ENCODE data around the gene LIMS1.

The LIMS1 gene

DNA sequence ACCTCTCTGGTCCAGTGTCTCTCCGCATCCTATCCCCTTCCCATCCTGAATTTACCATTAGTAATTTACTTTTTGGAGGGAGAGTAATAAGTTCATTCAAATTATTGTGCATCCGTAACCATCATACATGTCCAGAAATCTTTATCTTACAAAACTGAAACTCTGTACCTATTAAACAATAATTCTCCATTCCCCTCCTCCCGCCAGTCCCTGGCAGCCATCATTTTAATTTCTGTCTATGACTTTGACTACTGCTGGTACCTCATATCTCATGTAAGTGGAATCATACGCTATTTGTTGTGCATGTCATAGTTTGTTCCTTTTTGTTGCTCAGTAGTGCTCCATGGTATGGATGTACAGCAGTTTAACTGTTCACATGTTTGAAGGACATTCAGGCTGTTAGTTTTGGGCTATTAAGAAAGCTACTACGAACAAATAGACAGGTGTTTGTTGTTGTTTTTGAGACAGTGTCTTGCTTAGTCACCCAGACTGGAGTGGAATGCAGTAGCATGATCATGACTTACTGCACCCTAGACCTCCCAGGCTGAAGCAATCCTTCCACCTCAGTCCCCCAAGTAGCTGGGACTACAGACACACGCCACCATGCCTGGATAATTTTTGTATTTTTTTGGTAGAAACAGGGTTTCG lies 2.0 kb downstream of the LIMS1 start:
- no peak for TF ChIP-seq EZH2phosphoT487 (conservative IDR thresholded peaks at IDR 0.05; ENCODE audit: low read length)
- TF ChIP-seq, protein P1, sequence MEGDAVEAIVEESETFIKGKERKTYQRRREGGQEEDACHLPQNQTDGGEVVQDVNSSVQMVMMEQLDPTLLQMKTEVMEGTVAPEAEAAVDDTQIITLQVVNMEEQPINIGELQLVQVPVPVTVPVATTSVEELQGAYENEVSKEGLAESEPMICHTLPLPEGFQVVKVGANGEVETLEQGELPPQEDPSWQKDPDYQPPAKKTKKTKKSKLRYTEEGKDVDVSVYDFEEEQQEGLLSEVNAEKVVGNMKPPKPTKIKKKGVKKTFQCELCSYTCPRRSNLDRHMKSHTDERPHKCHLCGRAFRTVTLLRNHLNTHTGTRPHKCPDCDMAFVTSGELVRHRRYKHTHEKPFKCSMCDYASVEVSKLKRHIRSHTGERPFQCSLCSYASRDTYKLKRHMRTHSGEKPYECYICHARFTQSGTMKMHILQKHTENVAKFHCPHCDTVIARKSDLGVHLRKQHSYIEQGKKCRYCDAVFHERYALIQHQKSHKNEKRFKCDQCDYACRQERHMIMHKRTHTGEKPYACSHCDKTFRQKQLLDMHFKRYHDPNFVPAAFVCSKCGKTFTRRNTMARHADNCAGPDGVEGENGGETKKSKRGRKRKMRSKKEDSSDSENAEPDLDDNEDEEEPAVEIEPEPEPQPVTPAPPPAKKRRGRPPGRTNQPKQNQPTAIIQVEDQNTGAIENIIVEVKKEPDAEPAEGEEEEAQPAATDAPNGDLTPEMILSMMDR (IDR thresholded peaks at IDR 0.05; ENCODE audit: insufficient read depth, low read length, poor library complexity, severe bottlenecking): no peak
- Histone ChIP-seq H2AFZ (ENCODE audit: low read depth, low read length, severe bottlenecking) (no peak overlapping the region), H3K9me2 (replicated peaks; ENCODE audit: insufficient read depth, low read length) (no peaks in the 10 kb centered on the region), H3F3A (ENCODE audit: insufficient read depth) (no peaks in the 10 kb centered on the region; the same call in 1 of the 2 replicates), H4K20me1 (ENCODE audit: low read depth, low read length) (peaks cover 11% of the 10 kb centered on the region), H3K79me2 (ENCODE audit: insufficient read depth, low read length) (peaks cover 39% of the 10 kb centered on the region), H3K9ac (ENCODE audit: low read length) (no peak overlapping the region), H3K36me3 (ENCODE audit: low read length) (no peaks in the 10 kb centered on the region), H3K4me3 (ENCODE audit: insufficient read depth, low read length, poor library complexity, severe bottlenecking) (no peak overlapping the region), H3K27ac (ENCODE audit: low read depth, low read length) (no peak overlapping the region), H3K9me3 (ENCODE audit: insufficient read depth, low read length) (no peaks in the 10 kb centered on the region), H3K4me2 (ENCODE audit: low read depth, low read length, poor library complexity, severe bottlenecking) (peak overlapping the region; percentile 85), H3K27me3 (ENCODE audit: low read length) (no peaks in the 10 kb centered on the region)

DNA sequence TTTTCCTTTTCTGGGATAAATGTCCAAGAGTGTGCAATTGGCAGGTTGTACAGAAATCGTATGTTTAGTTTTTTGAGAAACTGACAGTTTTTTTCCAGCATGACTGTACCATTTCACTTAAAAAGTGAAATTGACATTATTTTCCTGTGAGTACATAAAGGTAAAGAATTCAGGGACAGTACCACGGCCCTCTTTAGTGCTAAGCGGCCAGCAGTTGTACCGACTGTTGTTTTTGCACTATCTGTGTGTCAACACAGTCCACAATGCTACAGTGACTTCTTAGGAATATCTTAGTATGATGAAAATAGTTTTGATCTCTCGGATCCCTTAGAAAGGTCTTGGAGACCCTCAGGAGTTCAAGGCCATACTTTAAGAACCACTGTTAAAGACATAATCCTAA lies 2.6 kb downstream of the LIMS1 start:
- Histone ChIP-seq H3K9ac (ENCODE audit: low read length) (no peak overlapping the region), H3K79me2 (ENCODE audit: insufficient read depth, low read length) (peaks cover 39% of the 10 kb centered on the region), H3K27me3 (ENCODE audit: low read length) (no peaks in the 10 kb centered on the region), H3K36me3 (ENCODE audit: low read length) (no peaks in the 10 kb centered on the region), H3K27ac (ENCODE audit: low read depth, low read length) (no peak overlapping the region), H3K4me3 (ENCODE audit: insufficient read depth, low read length, poor library complexity, severe bottlenecking) (no peak overlapping the region), H3F3A (ENCODE audit: insufficient read depth) (no peaks in the 10 kb centered on the region; the same call in 1 of the 2 replicates), H4K20me1 (ENCODE audit: low read depth, low read length) (peaks cover 11% of the 10 kb centered on the region), H3K4me2 (ENCODE audit: low read depth, low read length, poor library complexity, severe bottlenecking) (no peak overlapping the region), H3K9me2 (replicated peaks; ENCODE audit: insufficient read depth, low read length) (no peaks in the 10 kb centered on the region), H2AFZ (ENCODE audit: low read depth, low read length, severe bottlenecking) (no peak overlapping the region), H3K9me3 (ENCODE audit: insufficient read depth, low read length) (no peaks in the 10 kb centered on the region)
- TF ChIP-seq EZH2phosphoT487 (conservative IDR thresholded peaks at IDR 0.05; ENCODE audit: low read length): no peak
- TF ChIP-seq, protein P1 (IDR thresholded peaks at IDR 0.05; ENCODE audit: insufficient read depth, low read length, poor library complexity, severe bottlenecking): no peak

DNA sequence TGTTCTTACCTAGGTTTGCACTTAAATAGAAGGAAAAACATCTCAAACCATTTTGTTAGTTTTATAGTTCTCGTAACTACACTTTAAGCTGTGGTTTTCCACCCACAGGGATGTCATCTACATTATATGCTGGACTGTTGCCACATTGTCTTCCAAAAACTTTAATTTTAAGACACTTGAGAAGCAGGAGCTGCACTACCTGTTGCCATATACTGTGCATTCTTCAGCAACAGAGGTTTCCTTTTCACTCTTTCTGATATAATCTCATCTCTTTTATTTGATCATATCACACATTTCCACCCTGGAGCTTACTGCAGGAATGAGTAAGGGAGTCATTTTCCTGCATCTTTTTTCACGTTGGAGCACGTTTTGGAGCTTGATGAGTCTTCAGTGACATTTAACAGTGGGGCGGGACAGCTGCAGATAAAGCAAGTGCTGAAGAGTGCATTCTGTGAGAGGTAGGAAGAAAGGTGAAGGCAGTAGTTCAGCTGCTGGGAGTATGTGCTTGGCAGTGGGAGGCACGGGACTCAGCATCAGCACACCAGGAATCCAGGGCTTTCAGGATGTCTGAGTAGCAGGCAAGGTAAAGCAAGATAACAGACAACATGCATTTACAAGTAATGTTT lies 3.8 kb downstream of the LIMS1 start:
- H3K27me3 ChIP-seq (ENCODE audit: low read length): no peaks in the 10 kb centered on the region
- no peak overlapping the region for H3K9ac ChIP-seq (ENCODE audit: low read length)
- no peaks in the 10 kb centered on the region for H3F3A ChIP-seq (ENCODE audit: insufficient read depth)
- H3K27ac ChIP-seq (ENCODE audit: low read depth, low read length): no peak overlapping the region
- H3K79me2 ChIP-seq (ENCODE audit: insufficient read depth, low read length): peaks cover 39% of the 10 kb centered on the region
- no peak overlapping the region for H2AFZ ChIP-seq (ENCODE audit: low read depth, low read length, severe bottlenecking)
- peaks cover 11% of the 10 kb centered on the region for H4K20me1 ChIP-seq (ENCODE audit: low read depth, low read length)
- H3K9me3 ChIP-seq (ENCODE audit: insufficient read depth, low read length): no peaks in the 10 kb centered on the region
- no peak overlapping the region for H3K4me2 ChIP-seq (ENCODE audit: low read depth, low read length, poor library complexity, severe bottlenecking)
- TF ChIP-seq EZH2phosphoT487 (conservative IDR thresholded peaks at IDR 0.05; ENCODE audit: low read length): no peak
- TF ChIP-seq, protein P1 (IDR thresholded peaks at IDR 0.05; ENCODE audit: insufficient read depth, low read length, poor library complexity, severe bottlenecking): no peak
- no peaks in the 10 kb centered on the region for H3K36me3 ChIP-seq (ENCODE audit: low read length)
- H3K9me2 ChIP-seq (replicated peaks; ENCODE audit: insufficient read depth, low read length): no peaks in the 10 kb centered on the region
- no peak overlapping the region for H3K4me3 ChIP-seq (ENCODE audit: insufficient read depth, low read length, poor library complexity, severe bottlenecking)

Data from SU-DHL-6 (cell line).